ENCODE data around the gene MAN2A2.

The MAN2A2 gene

DNA sequence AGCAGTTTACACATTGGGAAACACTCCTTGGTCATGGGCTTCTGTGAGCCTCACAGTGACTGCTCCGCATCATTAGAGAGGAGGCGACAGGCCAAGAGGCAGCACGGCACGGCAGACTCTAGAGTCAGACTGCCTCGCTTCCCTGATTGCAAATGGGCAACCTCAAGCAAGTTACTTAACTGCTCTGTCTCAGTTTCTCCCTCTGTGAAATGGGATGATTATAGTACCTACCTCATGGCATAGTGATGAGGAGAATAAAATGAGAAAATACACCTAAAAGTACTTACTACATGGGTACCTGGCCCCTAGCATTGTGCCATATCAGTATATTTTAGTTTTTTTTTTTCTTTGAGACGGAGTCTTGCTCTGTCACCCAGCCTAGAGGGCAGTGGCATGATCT is 47.6 kb downstream of the MAN2A2 start:
- TF ChIP-seq TCF12 (IDR thresholded peaks at IDR 0.05; ENCODE audit: low read depth) (no peak), TEAD4 (IDR thresholded peaks at IDR 0.05) (no peak), ZBTB7A (IDR thresholded peaks at IDR 0.05; ENCODE audit: low read depth) (no peak), CEBPB (IDR thresholded peaks at IDR 0.05) (no peak), USF1 (IDR thresholded peaks at IDR 0.05) (no peak), EGR1 (IDR thresholded peaks at IDR 0.05) (no peak), YY1 (IDR thresholded peaks at IDR 0.05; ENCODE audit: low read depth) (no peak), FOXM1 (IDR thresholded peaks at IDR 0.05; ENCODE audit: borderline replicate concordance, low read depth) (no peak), CREB1 (IDR thresholded peaks at IDR 0.05; ENCODE audit: low read depth) (no peak)

GRCh38 chr15:90952901-90953677 is 50.0 kb downstream of the MAN2A2 start:
- TF ChIP-seq CEBPB (IDR thresholded peaks at IDR 0.05) (no peak), EGR1 (IDR thresholded peaks at IDR 0.05) (no peak), TCF12 (IDR thresholded peaks at IDR 0.05; ENCODE audit: low read depth) (no peak), EP300 (IDR thresholded peaks at IDR 0.05; ENCODE audit: borderline replicate concordance) (no peak), MAX (IDR thresholded peaks at IDR 0.05) (no peak)

- TF ChIP-seq CEBPB (IDR thresholded peaks at IDR 0.05), result no peak
- TF ChIP-seq, protein P1, sequence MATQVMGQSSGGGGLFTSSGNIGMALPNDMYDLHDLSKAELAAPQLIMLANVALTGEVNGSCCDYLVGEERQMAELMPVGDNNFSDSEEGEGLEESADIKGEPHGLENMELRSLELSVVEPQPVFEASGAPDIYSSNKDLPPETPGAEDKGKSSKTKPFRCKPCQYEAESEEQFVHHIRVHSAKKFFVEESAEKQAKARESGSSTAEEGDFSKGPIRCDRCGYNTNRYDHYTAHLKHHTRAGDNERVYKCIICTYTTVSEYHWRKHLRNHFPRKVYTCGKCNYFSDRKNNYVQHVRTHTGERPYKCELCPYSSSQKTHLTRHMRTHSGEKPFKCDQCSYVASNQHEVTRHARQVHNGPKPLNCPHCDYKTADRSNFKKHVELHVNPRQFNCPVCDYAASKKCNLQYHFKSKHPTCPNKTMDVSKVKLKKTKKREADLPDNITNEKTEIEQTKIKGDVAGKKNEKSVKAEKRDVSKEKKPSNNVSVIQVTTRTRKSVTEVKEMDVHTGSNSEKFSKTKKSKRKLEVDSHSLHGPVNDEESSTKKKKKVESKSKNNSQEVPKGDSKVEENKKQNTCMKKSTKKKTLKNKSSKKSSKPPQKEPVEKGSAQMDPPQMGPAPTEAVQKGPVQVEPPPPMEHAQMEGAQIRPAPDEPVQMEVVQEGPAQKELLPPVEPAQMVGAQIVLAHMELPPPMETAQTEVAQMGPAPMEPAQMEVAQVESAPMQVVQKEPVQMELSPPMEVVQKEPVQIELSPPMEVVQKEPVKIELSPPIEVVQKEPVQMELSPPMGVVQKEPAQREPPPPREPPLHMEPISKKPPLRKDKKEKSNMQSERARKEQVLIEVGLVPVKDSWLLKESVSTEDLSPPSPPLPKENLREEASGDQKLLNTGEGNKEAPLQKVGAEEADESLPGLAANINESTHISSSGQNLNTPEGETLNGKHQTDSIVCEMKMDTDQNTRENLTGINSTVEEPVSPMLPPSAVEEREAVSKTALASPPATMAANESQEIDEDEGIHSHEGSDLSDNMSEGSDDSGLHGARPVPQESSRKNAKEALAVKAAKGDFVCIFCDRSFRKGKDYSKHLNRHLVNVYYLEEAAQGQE (IDR thresholded peaks at IDR 0.05; ENCODE audit: low read depth), result no peak
- TF ChIP-seq ZBTB7A (IDR thresholded peaks at IDR 0.05; ENCODE audit: low read depth), result no peak
- no peak for TF ChIP-seq EGR1 (IDR thresholded peaks at IDR 0.05)
- TF ChIP-seq TEAD4 (IDR thresholded peaks at IDR 0.05), result no peak
- TF ChIP-seq RAD21 (IDR thresholded peaks at IDR 0.05; ENCODE audit: low read depth), result no peak
- no peak for TF ChIP-seq EP300 (IDR thresholded peaks at IDR 0.05; ENCODE audit: borderline replicate concordance)
- TF ChIP-seq MAX (IDR thresholded peaks at IDR 0.05), result no peak
- no peak for TF ChIP-seq FOXM1 (IDR thresholded peaks at IDR 0.05; ENCODE audit: borderline replicate concordance, low read depth)
- no peak for TF ChIP-seq CREB1 (IDR thresholded peaks at IDR 0.05; ENCODE audit: low read depth)
- no peak for TF ChIP-seq TCF12 (IDR thresholded peaks at IDR 0.05; ENCODE audit: low read depth)
- TF ChIP-seq USF1 (IDR thresholded peaks at IDR 0.05), result no peak
- no peak for TF ChIP-seq NFIC (IDR thresholded peaks at IDR 0.05)
- no peak for TF ChIP-seq YY1 (IDR thresholded peaks at IDR 0.05; ENCODE audit: low read depth)
- TF ChIP-seq TAF1 (IDR thresholded peaks at IDR 0.05; ENCODE audit: low read depth), result no peak
Measured at GRCh38 chr15:90953947-90954711, 51.0 kb downstream of the MAN2A2 start.

GRCh38 chr15:90954712-90955623 is 51.9 kb downstream of the MAN2A2 start, which contains the start of gene RCCD1:
RCCD1 (plus strand) TSS chr15:90954884; CDS start chr15:90956735, 1,851 bp downstream.
- TF ChIP-seq RAD21 (IDR thresholded peaks at IDR 0.05; ENCODE audit: low read depth), result no peak
- no peak for TF ChIP-seq TEAD4 (IDR thresholded peaks at IDR 0.05)
- TF ChIP-seq YY1 (IDR thresholded peaks at IDR 0.05; ENCODE audit: low read depth), result no peak
- TF ChIP-seq CREB1 (IDR thresholded peaks at IDR 0.05; ENCODE audit: low read depth), result peak; percentile 61
- peak; percentile 52; the same call in 1 of the 2 replicates for TF ChIP-seq TCF12 (IDR thresholded peaks at IDR 0.05; ENCODE audit: low read depth)
- TF ChIP-seq EP300 (IDR thresholded peaks at IDR 0.05; ENCODE audit: borderline replicate concordance), result no peak; the same call in 1 of the 2 replicates
- TF ChIP-seq FOXM1 (IDR thresholded peaks at IDR 0.05; ENCODE audit: borderline replicate concordance, low read depth), result peak; percentile 98
- TF ChIP-seq TAF1 (IDR thresholded peaks at IDR 0.05; ENCODE audit: low read depth), result peak; percentile 46
- peak; percentile 86 for TF ChIP-seq MAX (IDR thresholded peaks at IDR 0.05)
- no peak for TF ChIP-seq CEBPB (IDR thresholded peaks at IDR 0.05)
- no peak for TF ChIP-seq NFIC (IDR thresholded peaks at IDR 0.05)
- peak; percentile 98 for TF ChIP-seq USF1 (IDR thresholded peaks at IDR 0.05)
- TF ChIP-seq ZBTB7A (IDR thresholded peaks at IDR 0.05; ENCODE audit: low read depth), result no peak
- TF ChIP-seq, protein P1 (IDR thresholded peaks at IDR 0.05; ENCODE audit: low read depth), result no peak; the same call in 1 of the 2 replicates
- 0 out of 2 replicates have a peak, but pooled peaks have one; percentile 2 for TF ChIP-seq EGR1 (IDR thresholded peaks at IDR 0.05)
